GM19468 (cell line): Measurements from ENCODE around the gene ADGRF3.
"Not testable (repeated sequence)": the region's sequence is repeated elsewhere in the genome, so short reads cannot be mapped to it uniquely, and the experiment has no call there.

Source experiments
- ATAC-seq: cut with Tn5 transposase; IDR thresholded peaks from one replicate; pipeline ENCODE4 v1.9.1; 2021; ENCODE audit warnings: mild to moderate bottlenecking, moderate library complexity, moderate number of reproducible peaks; ENCODE audit not compliant: unreplicated experiment; ENCODE audit errors: extremely low read depth

ADGRF3 gene

DNA sequence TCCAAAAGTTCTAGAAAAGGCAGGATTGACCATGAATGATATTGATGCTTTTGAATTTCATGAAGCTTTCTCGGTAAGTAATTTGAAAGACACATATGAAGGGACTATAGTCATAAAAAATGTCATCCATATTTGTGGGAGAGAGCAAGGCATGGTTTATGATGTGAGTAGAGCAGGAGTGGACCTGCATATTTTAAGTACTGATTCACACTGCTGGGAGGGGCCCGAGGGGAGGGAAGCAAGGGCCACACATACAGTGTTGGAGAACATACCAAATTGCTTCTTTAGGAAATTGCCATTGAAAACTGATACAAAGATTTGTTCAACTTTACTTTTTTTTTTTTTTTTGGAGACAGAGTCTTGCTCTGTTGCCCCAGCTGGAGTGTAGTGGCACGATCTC is 62.5 kb downstream of the ADGRF3 start:
- ATAC-seq, result no peak

DNA sequence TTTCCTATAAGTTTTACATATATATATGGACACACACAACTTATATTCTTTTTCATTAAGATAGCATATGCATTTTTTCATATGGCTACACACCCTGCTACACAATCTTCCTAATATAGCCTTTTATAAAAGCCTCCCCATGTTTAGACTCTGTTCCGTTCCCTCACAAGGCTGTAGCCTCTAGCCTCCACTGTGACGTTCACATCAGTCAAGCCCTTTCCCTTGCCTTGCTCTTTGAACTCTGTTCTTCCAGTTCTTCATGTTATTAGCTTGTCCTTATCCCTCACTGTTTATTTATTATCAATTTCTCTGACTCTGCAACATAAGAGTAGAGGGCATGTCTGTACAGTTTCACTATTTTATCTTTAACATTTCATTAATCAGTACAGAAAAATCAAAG is 63.0 kb downstream of the ADGRF3 start:
- no peak for ATAC-seq

GRCh38 chr2:26281226-26281625 is 65.4 kb downstream of the ADGRF3 start:
- no peak for ATAC-seq

DNA sequence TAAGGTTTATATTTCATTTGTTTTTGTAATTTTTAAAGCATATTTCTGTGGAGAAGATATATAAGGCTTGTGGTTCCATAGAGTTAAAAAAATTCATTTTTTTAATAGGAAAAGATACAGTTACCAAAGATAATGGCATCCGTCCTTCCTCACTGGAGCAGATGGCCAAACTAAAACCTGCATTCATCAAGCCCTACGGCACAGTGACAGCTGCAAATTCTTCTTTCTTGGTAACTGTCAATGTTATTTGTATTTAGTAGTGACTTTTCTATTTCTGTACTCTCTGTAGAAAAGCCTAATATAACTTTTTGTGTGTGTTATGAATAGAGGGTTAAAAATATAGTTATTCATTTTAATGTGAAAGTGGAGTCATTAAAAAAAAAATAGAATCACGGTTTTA is 66.7 kb downstream of the ADGRF3 start:
- ATAC-seq, result no peak

- no peak for ATAC-seq
Observed at GRCh38 chr2:26276484-26277227, 69.9 kb downstream of the ADGRF3 start.

DNA sequence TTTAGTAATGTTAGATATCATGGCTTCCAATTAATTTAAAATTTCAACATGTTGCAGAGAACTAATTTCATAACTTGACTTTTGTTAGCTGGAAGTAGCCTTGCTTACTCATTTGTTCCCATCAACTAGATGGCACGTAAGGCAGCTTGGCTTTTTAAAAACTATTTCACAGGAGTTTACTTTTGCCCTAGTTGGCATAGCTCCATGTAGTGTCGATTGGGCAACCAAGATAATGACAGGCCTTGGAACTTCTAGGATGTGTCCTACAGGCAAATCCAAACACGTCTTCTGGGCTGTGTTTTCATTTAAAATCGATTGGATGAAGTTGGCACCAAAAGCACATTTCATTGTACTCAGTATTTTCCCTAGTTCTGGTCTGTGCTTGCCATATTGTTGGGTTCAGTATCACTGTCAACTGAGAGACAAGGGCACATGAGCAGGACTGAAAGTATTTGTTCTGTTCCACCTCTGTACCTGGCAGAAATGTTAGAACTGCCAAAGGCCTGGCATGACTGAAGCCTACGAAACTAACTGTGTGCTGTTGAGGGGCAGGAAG is 72.5 kb downstream of the ADGRF3 start:
- no peak for ATAC-seq

DNA sequence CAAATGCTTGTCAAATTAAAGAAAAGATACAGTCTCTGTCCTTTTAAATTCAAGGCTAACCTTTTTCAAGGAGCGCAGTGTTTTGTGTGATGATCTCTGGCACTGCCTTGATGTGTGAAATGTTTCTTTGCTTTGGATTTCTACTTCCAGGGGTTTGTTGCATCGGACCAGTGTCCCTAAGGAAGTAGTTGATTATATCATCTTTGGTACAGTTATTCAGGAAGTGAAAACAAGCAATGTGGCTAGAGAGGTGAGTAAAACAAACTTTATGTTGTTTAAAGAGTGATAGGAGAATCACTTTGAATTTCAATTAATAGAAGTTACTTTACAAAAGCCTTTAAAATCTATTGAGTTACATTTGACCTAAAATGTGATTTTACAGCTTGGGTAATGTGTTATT is 73.1 kb downstream of the ADGRF3 start:
- ATAC-seq, result no peak

DNA sequence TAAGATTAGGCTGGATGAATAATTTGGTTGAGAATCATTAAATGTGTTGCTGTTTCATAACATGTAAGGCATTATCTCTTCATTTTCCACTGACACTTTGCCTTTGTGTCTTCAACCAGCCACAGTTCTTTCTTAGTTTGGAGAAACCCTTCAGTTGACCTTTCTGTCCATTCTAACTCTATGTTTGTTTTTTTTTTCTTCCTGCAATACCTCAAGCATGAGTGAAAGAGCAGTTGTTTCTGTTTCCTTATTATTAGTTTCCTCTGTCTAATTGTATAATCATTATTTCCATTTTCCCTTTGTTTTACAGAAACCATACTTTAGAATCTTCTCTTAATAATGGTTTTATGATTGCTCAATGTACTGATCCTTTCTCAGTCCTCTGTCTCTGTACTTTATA is 76.2 kb downstream of the ADGRF3 start:
- ATAC-seq, result no peak

- ATAC-seq, result no peak
Observed at GRCh38 chr2:26269571-26270158, 76.9 kb downstream of the ADGRF3 start.

GRCh38 chr2:26268670-26269385 is 77.8 kb downstream of the ADGRF3 start:
- ATAC-seq, result not testable (repeated sequence)

DNA sequence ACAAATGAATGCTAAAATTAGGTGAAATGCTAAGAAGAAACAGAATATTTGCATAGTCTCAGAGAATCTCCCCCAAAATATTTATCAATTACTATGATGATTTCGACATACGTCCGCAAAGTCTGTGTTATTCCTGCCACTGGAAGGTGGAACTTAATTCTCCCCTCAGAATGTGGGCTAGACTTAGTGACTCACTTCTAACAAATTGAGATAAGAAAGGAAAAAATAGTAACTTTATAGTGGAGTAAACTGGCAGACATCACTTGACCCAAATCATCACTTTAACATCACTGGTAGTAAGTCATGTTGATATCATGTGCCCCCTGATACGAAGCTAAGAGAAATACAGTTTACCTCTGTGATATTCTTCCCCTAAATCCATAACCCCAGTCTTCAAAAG is 78.4 kb downstream of the ADGRF3 start:
- ATAC-seq, result no peak

DNA sequence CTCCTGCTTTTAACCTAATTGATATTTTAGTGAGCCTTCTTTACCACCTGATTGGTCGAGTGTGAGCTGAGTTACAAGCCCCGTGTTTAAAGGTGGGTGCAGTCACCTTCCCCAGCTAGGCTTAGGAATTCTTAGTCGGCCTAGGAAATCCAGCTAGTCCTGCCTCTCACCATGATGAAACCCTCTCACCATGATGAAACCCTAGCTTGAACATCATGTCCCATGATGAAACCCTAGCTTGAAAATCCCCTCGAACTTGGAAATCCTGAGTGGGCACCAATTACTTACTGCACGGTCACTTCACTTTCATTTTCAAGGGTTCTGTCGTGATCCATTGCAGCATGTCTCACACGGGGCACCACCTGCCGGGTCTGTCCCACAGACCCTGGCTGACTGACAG is 87.8 kb downstream of the ADGRF3 start:
- ATAC-seq, result not testable (repeated sequence)
